HFF-Myc (cell line): Measurements from ENCODE around the gene TEAD4.

ENCODE experiments used
- DNase-seq: peaks from one replicate; pipeline ENCODE4 v3.0.0-alpha.2; 2011; ENCODE audit warnings: low read depth; ENCODE audit errors: extremely low read depth
- H3K4me3 ChIP-seq: replicated peaks from 2 replicates; pipeline ENCODE4 v1.5.1; 2011; ENCODE audit warnings: low read depth, mild to moderate bottlenecking, control low read depth, low read length
- TF ChIP-seq, protein P1 (sequence below): IDR thresholded peaks from 2 replicates; pipeline ENCODE4 v1.5.1; 2012; ENCODE audit warnings: mild to moderate bottlenecking, low read depth, low read length, control low read depth; ENCODE audit errors: missing control alignments

TEAD4 gene

DNA sequence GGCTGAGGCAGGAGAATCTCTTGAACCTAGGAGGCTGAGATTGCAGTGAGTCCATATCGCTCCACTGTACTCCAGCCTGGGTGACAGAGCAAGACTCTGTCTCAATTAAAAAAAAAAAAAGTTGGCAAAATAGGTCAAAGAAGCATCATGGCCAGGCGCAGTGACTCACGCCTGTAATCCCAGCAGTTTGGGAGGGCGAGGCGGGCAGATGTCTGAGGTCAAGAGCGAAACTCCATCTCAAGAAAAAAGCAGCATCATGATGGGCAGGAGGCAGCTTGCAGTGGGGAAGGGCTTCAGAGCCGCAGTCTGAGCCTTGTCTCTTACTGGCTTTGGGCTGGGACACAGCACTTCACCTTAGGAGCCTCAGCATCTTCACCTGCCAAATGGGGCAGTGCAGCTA lies 21.4 kb downstream of the TEAD4 start:
- TF ChIP-seq, protein P1, sequence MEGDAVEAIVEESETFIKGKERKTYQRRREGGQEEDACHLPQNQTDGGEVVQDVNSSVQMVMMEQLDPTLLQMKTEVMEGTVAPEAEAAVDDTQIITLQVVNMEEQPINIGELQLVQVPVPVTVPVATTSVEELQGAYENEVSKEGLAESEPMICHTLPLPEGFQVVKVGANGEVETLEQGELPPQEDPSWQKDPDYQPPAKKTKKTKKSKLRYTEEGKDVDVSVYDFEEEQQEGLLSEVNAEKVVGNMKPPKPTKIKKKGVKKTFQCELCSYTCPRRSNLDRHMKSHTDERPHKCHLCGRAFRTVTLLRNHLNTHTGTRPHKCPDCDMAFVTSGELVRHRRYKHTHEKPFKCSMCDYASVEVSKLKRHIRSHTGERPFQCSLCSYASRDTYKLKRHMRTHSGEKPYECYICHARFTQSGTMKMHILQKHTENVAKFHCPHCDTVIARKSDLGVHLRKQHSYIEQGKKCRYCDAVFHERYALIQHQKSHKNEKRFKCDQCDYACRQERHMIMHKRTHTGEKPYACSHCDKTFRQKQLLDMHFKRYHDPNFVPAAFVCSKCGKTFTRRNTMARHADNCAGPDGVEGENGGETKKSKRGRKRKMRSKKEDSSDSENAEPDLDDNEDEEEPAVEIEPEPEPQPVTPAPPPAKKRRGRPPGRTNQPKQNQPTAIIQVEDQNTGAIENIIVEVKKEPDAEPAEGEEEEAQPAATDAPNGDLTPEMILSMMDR = no peak

GRCh38 chr12:2982361-2982760 lies 23.2 kb downstream of the TEAD4 start:
- TF ChIP-seq, protein P1 = no peak

More for the DNA sequence above, 21.4 kb downstream of the TEAD4 start:
- H3K4me3 ChIP-seq = no peak overlapping the region
- no peak for DNase-seq

GRCh38 chr12:2984249-2984648 lies 25.1 kb downstream of the TEAD4 start:
- TF ChIP-seq, protein P1 = no peak
- no peak for DNase-seq
- no peak overlapping the region for H3K4me3 ChIP-seq

More at GRCh38 chr12:2982361-2982760, 23.2 kb downstream of the TEAD4 start:
- H3K4me3 ChIP-seq = no peak overlapping the region
- DNase-seq = no peak

DNA sequence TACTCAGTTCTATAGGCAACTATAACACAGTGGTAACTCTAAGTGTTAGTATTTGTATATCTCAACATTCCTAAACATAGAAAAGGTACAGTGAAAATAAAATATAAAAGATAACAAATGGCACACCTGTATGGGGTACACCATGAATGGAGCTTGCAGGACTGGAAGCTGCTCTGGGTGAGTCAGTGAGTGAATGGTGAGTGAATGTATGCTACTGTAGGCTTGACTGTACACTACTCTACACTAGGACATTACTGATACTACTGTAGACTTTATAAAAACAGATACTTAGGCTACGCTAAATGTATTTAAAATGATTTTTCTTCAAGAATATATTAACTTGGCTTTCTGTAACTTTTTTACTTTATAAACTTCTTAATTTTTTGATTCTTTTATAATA lies 25.5 kb downstream of the TEAD4 start:
- H3K4me3 ChIP-seq = no peak overlapping the region
- TF ChIP-seq, protein P1 = no peak
- no peak for DNase-seq

DNA sequence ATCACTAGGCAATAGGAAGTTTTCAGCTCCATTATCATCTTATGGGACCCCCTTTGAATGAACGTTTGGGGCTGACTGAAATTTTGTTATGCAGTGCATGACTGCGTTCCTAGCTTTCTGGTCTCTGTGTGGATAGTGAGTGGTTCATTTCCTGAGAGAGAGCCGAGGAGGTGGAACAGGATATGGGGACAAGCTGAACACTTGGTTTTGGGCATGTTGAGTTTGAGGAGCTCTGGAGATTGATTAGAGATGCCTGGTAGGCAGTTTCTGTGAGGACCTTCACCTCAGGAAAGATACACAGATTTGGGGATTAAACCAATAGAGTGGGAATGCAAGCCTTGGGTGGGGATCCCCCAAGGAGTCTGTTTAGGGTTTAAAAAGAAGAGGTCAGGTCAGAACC lies 27.7 kb downstream of the TEAD4 start:
- DNase-seq = no peak
- H3K4me3 ChIP-seq = no peak overlapping the region
- TF ChIP-seq, protein P1 = no peak

- no peak overlapping the region for H3K4me3 ChIP-seq
- no peak for DNase-seq
- TF ChIP-seq, protein P1 = no peak
Measured at GRCh38 chr12:2988494-2988893, 29.3 kb downstream of the TEAD4 start.

DNA sequence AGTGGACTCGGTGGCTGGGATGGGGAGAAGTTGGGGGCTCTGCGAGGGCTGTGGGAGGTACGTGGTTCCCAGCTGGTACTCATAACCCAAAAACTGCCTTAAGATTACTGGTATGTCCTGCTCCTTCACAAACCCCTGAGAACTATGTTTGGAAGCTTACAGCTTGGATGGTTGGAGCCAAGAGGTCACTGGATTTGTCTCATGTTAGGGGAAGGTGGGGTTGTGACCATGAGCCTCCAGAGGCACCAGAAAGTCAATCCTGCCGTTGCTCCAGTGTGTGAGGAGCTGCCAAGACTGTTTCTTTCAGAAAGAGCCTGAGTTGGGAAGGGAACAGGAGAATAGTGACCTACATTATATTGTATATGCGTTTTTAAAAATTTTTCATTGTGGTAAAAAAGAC lies 33.5 kb downstream of the TEAD4 start:
- TF ChIP-seq, protein P1 = no peak
- no peak for DNase-seq
- no peak overlapping the region for H3K4me3 ChIP-seq
